HL-60 (cell line): Measurements from ENCODE around the gene MPG.

ENCODE experiments used
- DNase-seq, 2 experiments: peaks; one replicate each; pipeline ENCODE4 v3.0.0-alpha.2; 2010 to 2020; ENCODE audit warnings: low read depth in 1 of 2, low spot score in 1 of 2
- H3K27ac ChIP-seq: fragments of 250-450 bp; sonication (Bioruptor Pico); replicated peaks from 2 replicates; pipeline ENCODE4 v1.5.1; 2020; ENCODE audit warnings: mild to moderate bottlenecking, moderate library complexity
- H3K27me3 ChIP-seq: fragments of 250-450 bp; sonication (Bioruptor Pico); 2 replicates; pipeline ENCODE4 v1.5.1; 2021; ENCODE audit warnings: mild to moderate bottlenecking, moderate library complexity; ENCODE audit not compliant: insufficient read depth, poor library complexity, severe bottlenecking
- H3K4me3 ChIP-seq: replicated peaks from 2 replicates; pipeline ENCODE4 v1.5.1; 2011; ENCODE audit warnings: mild to moderate bottlenecking, control low read depth, low read length; ENCODE audit not compliant: insufficient read depth
- GABPA ChIP-seq: IDR thresholded peaks from 2 replicates; pipeline ENCODE4 v1.6.1; 2012; ENCODE audit warnings: low read depth
- POLR2AphosphoS5 ChIP-seq: IDR thresholded peaks from 2 replicates; pipeline ENCODE4 v1.6.1; 2012; ENCODE audit warnings: low read depth
- REST ChIP-seq: IDR thresholded peaks from 2 replicates; pipeline ENCODE4 v1.6.1; 2012; ENCODE audit warnings: low read depth; ENCODE audit not compliant: insufficient replicate concordance
- SPI1 ChIP-seq: IDR thresholded peaks from 2 replicates; pipeline ENCODE4 v1.6.1; 2012; ENCODE audit warnings: low read depth, mild to moderate bottlenecking, borderline replicate concordance
- TF ChIP-seq, protein P1 (sequence below): IDR thresholded peaks from one replicate; pipeline ENCODE4 v1.5.1; 2011; ENCODE audit warnings: low read length, control low read depth, inconsistent platforms; ENCODE audit not compliant: insufficient read depth

Gene MPG

DNA sequence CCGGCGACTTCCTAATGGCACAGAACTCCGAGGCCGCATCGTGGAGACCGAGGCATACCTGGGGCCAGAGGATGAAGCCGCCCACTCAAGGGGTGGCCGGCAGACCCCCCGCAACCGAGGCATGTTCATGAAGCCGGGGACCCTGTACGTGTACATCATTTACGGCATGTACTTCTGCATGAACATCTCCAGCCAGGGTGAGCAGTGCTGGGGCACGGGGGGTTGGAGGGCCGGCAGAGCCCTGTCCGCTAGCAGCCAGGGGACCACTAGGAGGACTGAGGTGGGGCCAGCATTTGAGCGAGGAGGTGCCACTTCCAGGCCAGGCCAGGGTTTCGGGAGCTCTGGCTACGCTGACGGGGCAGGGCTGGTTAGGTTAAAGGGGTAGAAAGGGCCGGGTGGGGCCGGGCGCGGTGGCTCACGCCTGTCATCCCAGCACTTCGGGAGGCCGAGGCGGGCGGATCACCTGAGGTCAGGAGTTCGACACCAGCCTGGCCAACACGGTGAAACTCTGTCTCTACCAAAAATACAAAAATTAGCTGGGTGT is 5.1 kb downstream of the MPG start:
- Histone ChIP-seq H3K27me3 (no peaks in the 10 kb centered on the region), H3K4me3 (no peak overlapping the region), H3K27ac (no peak overlapping the region)
- no peak for TF ChIP-seq REST
- TF ChIP-seq, protein P1, sequence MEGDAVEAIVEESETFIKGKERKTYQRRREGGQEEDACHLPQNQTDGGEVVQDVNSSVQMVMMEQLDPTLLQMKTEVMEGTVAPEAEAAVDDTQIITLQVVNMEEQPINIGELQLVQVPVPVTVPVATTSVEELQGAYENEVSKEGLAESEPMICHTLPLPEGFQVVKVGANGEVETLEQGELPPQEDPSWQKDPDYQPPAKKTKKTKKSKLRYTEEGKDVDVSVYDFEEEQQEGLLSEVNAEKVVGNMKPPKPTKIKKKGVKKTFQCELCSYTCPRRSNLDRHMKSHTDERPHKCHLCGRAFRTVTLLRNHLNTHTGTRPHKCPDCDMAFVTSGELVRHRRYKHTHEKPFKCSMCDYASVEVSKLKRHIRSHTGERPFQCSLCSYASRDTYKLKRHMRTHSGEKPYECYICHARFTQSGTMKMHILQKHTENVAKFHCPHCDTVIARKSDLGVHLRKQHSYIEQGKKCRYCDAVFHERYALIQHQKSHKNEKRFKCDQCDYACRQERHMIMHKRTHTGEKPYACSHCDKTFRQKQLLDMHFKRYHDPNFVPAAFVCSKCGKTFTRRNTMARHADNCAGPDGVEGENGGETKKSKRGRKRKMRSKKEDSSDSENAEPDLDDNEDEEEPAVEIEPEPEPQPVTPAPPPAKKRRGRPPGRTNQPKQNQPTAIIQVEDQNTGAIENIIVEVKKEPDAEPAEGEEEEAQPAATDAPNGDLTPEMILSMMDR = no peak
- no peak for TF ChIP-seq GABPA
- no peak for TF ChIP-seq SPI1
- TF ChIP-seq POLR2AphosphoS5 = no peak; the same call in 1 of the 2 replicates
- no peak for DNase-seq

GRCh38 chr16:83781-84615 is 6.0 kb downstream of the MPG start:
- no peaks in the 10 kb centered on the region for H3K27me3 ChIP-seq
- H3K27ac ChIP-seq = peak overlapping the region; percentile 47
- no peak for DNase-seq
- H3K4me3 ChIP-seq = no peak overlapping the region
- TF ChIP-seq POLR2AphosphoS5 (no peak), SPI1 (no peak), REST (no peak), GABPA (no peak)
- TF ChIP-seq, protein P1 = no peak

- DNase-seq = peak; percentile 64 to 85
- Histone ChIP-seq H3K4me3 (no peak overlapping the region), H3K27ac (peak overlapping the region; percentile 47), H3K27me3 (no peaks in the 10 kb centered on the region)
- TF ChIP-seq, protein P1 = no peak
- TF ChIP-seq REST = no peak
- no peak; the same call in 1 of the 2 replicates for TF ChIP-seq SPI1
- no peak for TF ChIP-seq GABPA
- TF ChIP-seq POLR2AphosphoS5 = peak; percentile 66
Measured at GRCh38 chr16:84718-85406, 6.8 kb downstream of the MPG start.
